GM23338 (cell line): ENCODE results near the gene ZBTB8A.

ENCODE experiments used
- CTCF ChIP-seq, 2 experiments: fragments of 200-600 bp in 1 of 2; sonication (generic) in 1 of 2; conservative IDR thresholded peaks; 2 replicates each; pipeline versions ENCODE4 v1.5.1 to v1.6.1; 2016 to 2017; ENCODE audit warnings: antibody characterized with exemption in 2 of 2, low read depth in 2 of 2, mild to moderate bottlenecking in 2 of 2, moderate library complexity in 1 of 2
- EZH2 ChIP-seq: fragments of 200-600 bp; sonication (generic); IDR thresholded peaks from one replicate; pipeline ENCODE4 v1.8.0; 2017; ENCODE audit warnings: antibody characterized with exemption, mild to moderate bottlenecking, low read depth; ENCODE audit not compliant: unreplicated experiment

GRCh38 chr1:32525053-32525452 is 14.2 kb upstream of the ZBTB8A start:
- TF ChIP-seq CTCF (conservative IDR thresholded peaks at IDR 0.05; ENCODE audit: low read depth in 2 of 2): no peak
- TF ChIP-seq EZH2: no peak
